HFF-Myc (cell line): ENCODE results near the gene SLC6A4.

ENCODE experiments used
- DNase-seq: peaks from one replicate; pipeline ENCODE4 v3.0.0-alpha.2; 2011; ENCODE audit warnings: low read depth; ENCODE audit errors: extremely low read depth
- H3K4me3 ChIP-seq: replicated peaks from 2 replicates; pipeline ENCODE4 v1.5.1; 2011; ENCODE audit warnings: low read depth, mild to moderate bottlenecking, control low read depth, low read length
- TF ChIP-seq, protein P1 (sequence below): IDR thresholded peaks from 2 replicates; pipeline ENCODE4 v1.5.1; 2012; ENCODE audit warnings: mild to moderate bottlenecking, low read depth, low read length, control low read depth; ENCODE audit errors: missing control alignments

SLC6A4 gene

DNA sequence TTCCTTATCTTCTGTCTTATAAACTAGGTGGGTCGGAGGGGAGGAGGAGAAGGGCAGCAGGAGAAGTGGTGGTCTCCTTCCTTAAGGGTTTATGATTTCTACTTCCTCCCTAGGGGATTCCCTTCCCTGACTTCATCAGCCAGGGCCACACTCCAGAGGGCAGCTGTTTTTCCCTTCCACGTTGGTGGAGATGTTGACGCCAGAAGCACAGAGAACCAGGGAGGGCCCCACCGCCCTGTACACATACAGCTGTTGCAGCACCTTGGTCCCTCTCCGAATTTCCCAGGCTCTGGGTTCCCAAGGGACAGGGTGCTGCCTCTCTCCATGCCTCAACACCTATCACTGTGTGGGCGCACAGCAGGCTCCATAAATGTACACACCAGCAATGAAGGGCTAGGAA lies 5.6 kb upstream of the SLC6A4 start:
- no peak overlapping the region for H3K4me3 ChIP-seq
- DNase-seq, result no peak
- TF ChIP-seq, protein P1, sequence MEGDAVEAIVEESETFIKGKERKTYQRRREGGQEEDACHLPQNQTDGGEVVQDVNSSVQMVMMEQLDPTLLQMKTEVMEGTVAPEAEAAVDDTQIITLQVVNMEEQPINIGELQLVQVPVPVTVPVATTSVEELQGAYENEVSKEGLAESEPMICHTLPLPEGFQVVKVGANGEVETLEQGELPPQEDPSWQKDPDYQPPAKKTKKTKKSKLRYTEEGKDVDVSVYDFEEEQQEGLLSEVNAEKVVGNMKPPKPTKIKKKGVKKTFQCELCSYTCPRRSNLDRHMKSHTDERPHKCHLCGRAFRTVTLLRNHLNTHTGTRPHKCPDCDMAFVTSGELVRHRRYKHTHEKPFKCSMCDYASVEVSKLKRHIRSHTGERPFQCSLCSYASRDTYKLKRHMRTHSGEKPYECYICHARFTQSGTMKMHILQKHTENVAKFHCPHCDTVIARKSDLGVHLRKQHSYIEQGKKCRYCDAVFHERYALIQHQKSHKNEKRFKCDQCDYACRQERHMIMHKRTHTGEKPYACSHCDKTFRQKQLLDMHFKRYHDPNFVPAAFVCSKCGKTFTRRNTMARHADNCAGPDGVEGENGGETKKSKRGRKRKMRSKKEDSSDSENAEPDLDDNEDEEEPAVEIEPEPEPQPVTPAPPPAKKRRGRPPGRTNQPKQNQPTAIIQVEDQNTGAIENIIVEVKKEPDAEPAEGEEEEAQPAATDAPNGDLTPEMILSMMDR, result no peak

DNA sequence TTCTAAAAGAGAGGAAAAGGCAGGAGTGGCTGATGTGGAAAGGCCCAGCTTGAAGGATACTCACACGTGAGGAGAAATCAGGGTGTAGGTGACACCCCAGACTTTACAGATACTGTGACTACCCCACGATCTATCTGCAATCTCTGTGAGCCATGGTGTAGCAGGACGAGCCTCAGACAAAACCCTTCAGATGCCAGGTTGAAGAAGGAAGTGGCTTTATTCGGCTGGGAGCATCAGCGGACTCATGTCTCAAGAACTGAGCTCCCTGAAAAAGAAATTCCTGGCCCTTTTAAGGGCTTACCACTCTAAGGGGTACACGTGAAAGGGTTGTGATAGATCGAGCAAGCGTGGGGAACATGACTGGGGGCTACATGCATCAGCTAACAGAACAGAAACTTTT lies 4.7 kb upstream of the SLC6A4 start:
- TF ChIP-seq, protein P1, result no peak
- no peak overlapping the region for H3K4me3 ChIP-seq
- DNase-seq, result no peak

DNA sequence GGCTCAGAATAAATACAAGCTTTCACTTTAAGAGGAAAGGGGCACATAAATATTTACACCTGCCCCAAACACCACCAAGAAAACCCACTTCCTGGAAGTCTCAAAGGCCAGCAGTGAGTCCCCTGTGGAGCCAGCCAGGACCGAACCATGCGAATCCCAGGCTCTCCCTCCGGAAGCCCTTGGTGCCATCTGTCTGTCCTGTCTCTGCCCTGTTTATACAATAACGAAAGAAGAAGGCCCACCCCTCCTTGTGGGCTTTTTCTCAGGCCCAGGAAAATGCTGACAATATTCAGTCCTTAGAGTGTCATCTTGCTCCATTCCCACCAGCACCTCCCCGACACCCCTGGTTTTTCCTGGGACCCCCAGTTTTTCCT lies 3.6 kb upstream of the SLC6A4 start:
- no peak overlapping the region for H3K4me3 ChIP-seq
- DNase-seq, result no peak

DNA sequence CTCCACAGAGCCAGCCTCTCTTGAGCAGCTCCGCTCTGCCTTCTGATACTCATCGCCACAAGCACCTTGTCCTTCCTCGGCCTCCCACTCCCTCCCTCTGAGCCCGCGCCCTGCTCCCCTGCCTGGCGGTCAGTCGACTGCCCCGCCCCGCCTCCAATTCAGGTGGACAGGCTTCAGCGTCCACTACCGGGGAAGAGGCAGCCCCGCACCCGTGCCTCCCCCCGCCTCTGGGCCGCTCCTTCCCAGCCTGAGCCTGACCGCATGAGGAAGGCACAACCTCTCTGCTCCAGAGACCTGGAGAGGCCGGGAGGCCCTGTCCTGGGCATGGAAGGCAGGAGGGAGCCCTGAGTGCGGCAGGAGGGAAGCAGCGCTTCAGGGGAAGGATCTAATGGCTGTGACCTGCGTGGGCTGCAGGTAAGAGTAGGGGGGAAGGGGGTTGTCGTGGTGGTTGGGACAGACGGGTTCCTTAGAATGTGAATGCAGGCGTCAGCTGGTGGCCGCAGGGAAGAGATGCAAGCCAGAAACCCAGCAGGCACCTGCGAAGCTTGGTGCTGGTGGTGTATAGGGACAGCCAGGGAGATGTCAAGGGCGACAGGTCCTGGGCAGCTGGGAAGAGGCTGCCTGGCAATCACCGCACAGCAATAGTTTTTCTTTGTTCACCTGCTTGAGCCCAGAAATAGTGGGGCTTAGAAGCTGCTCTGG lies 3.0 kb upstream of the SLC6A4 start:
- TF ChIP-seq, protein P1, result no peak
- H3K4me3 ChIP-seq, result no peak overlapping the region

More for the DNA sequence above, 3.6 kb upstream of the SLC6A4 start:
- TF ChIP-seq, protein P1, result no peak

DNA sequence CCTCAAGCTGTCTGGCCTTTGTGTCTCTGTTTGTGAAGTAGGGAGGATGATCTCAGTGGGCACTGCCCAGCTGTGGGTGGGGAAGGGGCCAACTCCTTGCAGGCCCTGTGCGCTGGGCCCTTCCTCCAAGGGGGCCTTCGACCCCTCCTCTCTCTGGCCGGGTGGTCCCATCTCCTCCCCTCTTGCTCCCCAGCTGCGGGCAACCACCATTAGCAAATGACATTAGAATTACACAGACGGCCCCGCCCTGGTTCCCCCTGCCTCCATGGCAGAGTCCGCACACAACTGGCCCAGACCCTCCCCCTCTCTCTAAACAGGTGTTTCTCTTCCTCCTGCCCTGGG lies 2.5 kb upstream of the SLC6A4 start:
- no peak overlapping the region for H3K4me3 ChIP-seq

More for the DNA sequence above, 3.0 kb upstream of the SLC6A4 start:
- DNase-seq, result no peak

DNA sequence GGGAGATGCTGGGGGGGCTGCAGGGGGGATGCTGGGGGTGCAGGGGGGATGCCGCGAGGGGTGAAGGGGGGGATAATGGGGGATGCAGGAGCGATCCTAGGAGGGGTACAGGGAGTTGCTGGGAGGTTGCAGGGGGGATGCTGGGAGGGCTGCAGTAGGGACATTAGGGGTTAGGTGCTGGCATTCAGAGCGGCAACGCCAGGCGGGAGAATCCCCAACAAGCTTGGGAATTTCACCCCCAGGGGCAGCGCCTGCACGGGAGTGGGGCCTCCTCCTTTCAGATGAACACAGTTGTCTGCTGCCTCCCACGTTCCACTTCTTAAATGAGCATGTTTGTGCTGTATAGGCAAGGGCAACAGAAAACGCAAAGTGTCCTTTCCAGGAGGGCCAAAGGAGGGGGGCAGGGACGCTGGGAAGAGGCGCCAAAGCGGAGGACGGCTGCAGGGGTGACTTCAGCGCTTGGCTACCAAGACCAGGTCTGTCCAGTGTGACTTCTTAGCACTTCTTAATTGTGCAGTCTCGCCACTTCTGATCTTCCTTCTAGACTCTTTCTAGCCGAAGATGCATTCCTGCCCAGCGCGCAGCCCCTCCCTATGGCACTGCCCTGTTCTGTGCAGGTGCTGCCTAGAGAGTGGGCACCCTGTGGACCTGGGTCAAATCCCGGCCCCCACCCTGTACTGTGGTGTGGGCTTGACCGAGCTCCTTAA lies 2.0 kb upstream of the SLC6A4 start:
- DNase-seq, result no peak
- no peak overlapping the region for H3K4me3 ChIP-seq
- TF ChIP-seq, protein P1, result no peak

More for the DNA sequence above, 2.5 kb upstream of the SLC6A4 start:
- no peak for DNase-seq
- TF ChIP-seq, protein P1, result no peak
